DMS79 (cell line): ENCODE results near the gene LRIG2.
"Not testable (repeated sequence)": the region's sequence is repeated elsewhere in the genome, so short reads cannot be mapped to it uniquely, and the experiment has no call there.

Experiments used
- DNase-seq: peaks from one replicate; lab custom pipeline; 2025; lab: John Stamatoyannopoulos, UW

The LRIG2 gene

DNA sequence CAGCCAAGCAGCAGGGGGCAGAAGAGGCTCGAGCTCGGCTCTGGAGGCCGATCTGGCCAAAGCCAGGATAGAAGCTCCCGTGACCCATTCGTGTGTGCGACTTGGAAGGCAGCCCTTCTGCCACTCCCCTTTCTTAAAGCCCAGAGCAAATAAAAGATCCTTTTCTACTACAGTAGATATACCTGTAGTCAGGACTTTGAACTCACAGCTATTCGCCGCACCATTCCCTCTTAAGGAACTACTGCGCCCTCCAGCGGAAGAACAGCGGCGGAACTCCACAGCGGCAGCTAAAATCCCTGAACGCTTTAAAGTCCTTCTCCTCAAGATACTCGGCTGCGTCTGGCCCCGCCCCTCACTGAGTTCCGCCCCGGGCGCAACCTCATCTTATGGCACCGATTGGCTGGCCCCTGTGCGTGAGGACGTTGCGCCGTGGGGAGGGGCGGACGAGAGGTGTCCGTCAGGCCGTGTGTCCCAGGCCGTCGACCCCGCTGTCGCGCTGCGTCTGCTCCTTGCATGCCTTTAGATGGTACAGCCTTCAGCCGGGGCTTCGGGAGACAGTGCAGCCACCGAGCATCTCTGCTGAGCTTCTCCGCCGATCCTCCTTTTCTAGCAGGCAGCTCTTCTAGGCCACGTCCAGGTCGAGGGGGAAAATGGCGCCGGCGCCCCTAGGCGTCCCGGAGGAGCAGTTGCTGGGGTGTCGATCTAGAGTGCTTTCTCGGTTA lies at the start of gene LRIG2:
TSS of gene LRIG2 (plus strand) at position 442 of the 722 bp plus-strand sequence. CDS start at position 651, 209 bp downstream.
- DNase-seq = peak; percentile 97

GRCh38 chr1:113023316-113023715 lies 49.7 kb upstream of the LRIG2 start:
- DNase-seq = not testable (repeated sequence)

DNA sequence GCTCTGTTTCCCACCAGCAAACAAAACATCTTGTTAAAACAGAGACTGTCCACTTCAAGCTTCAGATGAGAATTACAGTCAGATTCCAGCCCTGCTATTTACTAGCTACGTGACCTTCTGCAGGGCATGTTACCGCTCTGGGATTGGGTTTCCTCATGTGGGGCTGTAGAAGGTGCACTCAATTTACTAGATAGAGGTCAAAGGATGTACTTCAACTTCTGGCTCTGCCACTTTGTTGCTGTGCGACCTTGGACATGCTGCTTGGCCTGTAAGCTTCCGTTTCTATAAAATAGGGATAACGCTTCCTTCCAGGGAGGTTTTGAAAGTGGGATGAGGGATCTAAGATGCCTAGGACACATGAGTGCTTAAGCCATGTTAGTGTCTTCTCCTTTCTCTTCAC lies 46.0 kb upstream of the LRIG2 start:
- DNase-seq = no peak

GRCh38 chr1:113027449-113027848 lies 45.5 kb upstream of the LRIG2 start:
- DNase-seq = no peak

GRCh38 chr1:113029822-113030221 lies 43.2 kb upstream of the LRIG2 start:
- DNase-seq = no peak

DNA sequence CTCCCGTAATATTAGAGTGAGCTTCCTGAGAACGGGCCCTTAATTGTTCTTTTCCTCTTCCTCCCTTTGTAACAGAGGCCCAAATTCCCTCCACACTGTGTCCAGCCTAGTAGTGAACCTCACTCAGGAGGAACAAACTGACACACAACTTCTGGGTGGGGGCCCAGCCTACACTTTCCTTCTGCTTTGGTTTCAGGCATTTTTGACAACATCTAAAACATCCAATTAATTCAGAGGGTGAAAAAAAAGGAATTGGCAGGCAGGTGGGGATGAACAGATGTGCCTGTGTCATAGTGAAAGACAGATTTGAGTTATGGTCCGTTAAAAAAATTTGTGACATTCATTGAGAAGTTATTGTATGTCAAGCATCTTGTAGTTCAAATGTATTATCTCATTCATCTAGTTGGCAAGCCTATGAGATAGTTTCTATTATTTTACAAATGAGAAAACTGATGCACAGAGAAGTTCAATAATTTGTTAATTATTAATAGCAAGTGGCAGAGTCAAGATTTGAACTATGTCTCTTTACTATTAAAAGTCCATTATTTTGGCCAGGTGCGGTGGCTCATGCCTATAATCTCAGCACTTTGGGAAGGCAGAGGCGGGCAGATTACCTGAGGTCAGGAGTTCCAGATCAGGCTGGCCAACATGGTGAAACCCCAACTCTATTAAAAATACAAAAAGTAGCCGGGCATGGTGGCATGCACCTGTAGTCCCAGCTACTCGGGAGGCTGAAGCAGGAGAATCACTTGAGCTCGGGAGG lies 41.6 kb upstream of the LRIG2 start:
- DNase-seq = no peak

- DNase-seq = no peak
Observed at GRCh38 chr1:113035086-113035485, 37.9 kb upstream of the LRIG2 start.

GRCh38 chr1:113036639-113037321 lies 36.2 kb upstream of the LRIG2 start:
- DNase-seq = peak; percentile 92

GRCh38 chr1:113040041-113040440 lies 33.0 kb upstream of the LRIG2 start:
- no peak for DNase-seq

GRCh38 chr1:113040718-113041412 lies 32.1 kb upstream of the LRIG2 start:
- no peak for DNase-seq

GRCh38 chr1:113041569-113042284 lies 31.3 kb upstream of the LRIG2 start:
- no peak for DNase-seq

GRCh38 chr1:113042285-113043143 lies 30.5 kb upstream of the LRIG2 start:
- no peak for DNase-seq

DNA sequence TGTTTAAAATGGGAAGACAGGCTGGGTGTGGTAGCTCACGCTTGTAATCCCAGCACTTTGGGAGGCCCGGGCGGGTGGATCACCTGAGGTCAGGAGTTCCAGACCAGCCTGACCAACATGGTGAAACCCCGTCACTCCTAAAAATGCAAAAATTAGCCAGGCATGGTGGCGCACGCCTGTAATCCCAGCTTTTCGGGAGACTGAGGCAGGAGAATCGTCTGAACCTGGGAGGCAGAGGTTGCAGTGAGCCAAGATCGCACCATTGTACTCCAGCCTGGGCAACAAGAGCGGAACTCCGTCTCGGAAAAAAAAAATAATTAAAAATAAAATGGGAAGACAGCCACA lies 29.9 kb upstream of the LRIG2 start:
- not testable (repeated sequence) for DNase-seq

- no peak for DNase-seq
Observed at GRCh38 chr1:113046569-113046968, 26.4 kb upstream of the LRIG2 start.

- no peak for DNase-seq
Observed at GRCh38 chr1:113048064-113048463, 24.9 kb upstream of the LRIG2 start.

DNA sequence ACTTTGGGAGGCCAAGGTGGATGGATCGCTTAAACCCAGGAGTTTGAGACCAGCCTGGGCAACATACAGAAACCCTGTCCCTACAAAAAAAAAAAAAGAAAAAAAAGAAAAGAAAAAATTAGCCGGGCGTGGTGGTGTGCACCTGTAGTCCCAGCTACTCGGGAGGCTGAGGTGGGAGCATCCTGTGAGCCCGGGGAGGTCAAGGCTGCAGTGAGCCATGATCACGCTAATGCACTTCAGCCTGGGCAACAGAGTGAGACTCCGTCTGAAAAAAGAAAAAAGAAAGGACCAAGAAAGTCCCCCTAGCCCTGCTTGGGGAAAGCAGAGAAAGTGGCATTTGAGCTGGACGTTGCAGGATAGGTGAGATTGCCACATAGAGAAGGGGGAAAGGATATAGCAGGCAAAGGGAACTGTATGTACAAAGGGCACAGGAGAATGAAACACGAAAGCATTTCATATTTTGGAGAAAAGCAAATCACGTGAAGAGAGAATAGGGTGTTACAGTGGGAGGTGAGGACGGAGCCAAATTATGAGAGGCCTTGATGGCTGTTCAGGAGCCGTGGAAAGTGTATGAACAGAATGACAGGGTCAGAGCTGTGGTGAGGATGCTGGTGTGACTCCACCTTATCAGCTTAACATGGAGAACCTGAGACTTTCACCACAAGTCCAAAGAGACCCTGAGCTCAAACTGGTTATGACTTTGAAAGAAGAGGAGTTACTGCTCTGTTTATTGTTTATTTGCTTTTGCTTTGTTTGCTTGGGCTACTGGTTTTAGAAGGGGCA lies 19.5 kb upstream of the LRIG2 start:
- DNase-seq = peak; percentile 12

- no peak for DNase-seq
Observed at GRCh38 chr1:113055570-113055969, 17.4 kb upstream of the LRIG2 start.

DNA sequence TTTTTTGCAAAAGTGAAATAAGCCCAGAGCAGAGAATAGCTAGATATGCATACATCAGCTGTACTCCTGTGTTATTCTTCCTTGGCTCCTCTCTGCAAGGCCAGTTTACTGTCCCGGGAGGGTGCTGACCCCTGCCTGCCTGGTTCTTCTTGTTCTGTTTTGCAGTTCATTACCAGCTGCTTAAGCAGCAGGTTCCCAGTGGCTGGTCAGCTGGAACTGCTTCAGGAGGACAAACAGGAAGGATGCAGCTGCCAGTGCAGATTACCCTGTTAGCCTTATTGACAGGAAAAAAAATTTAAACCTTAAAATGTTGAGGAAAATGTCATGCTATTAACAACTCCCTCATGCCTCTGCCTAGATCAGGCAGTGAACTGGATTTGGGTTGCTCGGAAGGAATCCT lies 16.0 kb upstream of the LRIG2 start:
- no peak for DNase-seq

- peak; percentile 50 for DNase-seq
Observed at GRCh38 chr1:113058941-113059706, 13.9 kb upstream of the LRIG2 start.
